ENCODE measurements around the gene CLVS2.

CLVS2 gene

GRCh38 chr6:122995921-122996793 is at the start of gene CLVS2:
TSS of gene CLVS2 (plus strand) at chr6:122996235. CDS start at chr6:122997778, 1,543 bp downstream.
- no peak for DNase-seq (ENCODE audit: low read depth)

- DNase-seq (ENCODE audit: low read depth): no peak
These were observed 48.7 kb upstream of the CLVS2 start for GRCh38 chr6:122947355-122947754.

- no peak for DNase-seq (ENCODE audit: low read depth)
These were observed 42.3 kb upstream of the CLVS2 start for GRCh38 chr6:122953766-122954165.

GRCh38 chr6:122956376-122956775 is 39.7 kb upstream of the CLVS2 start:
- no peak for DNase-seq (ENCODE audit: low read depth)

- no peak for DNase-seq (ENCODE audit: low read depth)
These were observed 33.9 kb upstream of the CLVS2 start for GRCh38 chr6:122962000-122962624.

GRCh38 chr6:122969999-122970533 is 26.0 kb upstream of the CLVS2 start:
- no peak for DNase-seq (ENCODE audit: low read depth)

GRCh38 chr6:122977180-122977579 is 18.9 kb upstream of the CLVS2 start:
- DNase-seq (ENCODE audit: low read depth): no peak

- DNase-seq (ENCODE audit: low read depth): no peak
These were observed 11.6 kb upstream of the CLVS2 start for GRCh38 chr6:122984393-122984792.

- DNase-seq (ENCODE audit: low read depth): no peak
These were observed 1.8 kb upstream of the CLVS2 start for GRCh38 chr6:122994256-122994655.

- no peak for DNase-seq (ENCODE audit: low read depth)
These were observed 915 bp downstream of the CLVS2 start for GRCh38 chr6:122996794-122997505.

- no peak for DNase-seq (ENCODE audit: low read depth)
These were observed 1.6 kb downstream of the CLVS2 start for GRCh38 chr6:122997541-122998150.

GRCh38 chr6:122998403-122998975 is 2.5 kb downstream of the CLVS2 start:
- DNase-seq (ENCODE audit: low read depth): no peak

GRCh38 chr6:123000244-123000770 is 4.3 kb downstream of the CLVS2 start:
- DNase-seq (ENCODE audit: low read depth): no peak

GRCh38 chr6:123001540-123001939 is 5.5 kb downstream of the CLVS2 start:
- no peak for DNase-seq (ENCODE audit: low read depth)

GRCh38 chr6:123007885-123008284 is 11.8 kb downstream of the CLVS2 start:
- DNase-seq (ENCODE audit: low read depth): no peak

GRCh38 chr6:123009059-123009458 is 13.0 kb downstream of the CLVS2 start:
- no peak for DNase-seq (ENCODE audit: low read depth)

GRCh38 chr6:123014835-123015234 is 18.8 kb downstream of the CLVS2 start:
- DNase-seq (ENCODE audit: low read depth): no peak

GRCh38 chr6:123016431-123017103 is 20.5 kb downstream of the CLVS2 start:
- DNase-seq (ENCODE audit: low read depth): no peak

GRCh38 chr6:123017104-123017682 is 21.2 kb downstream of the CLVS2 start:
- no peak for DNase-seq (ENCODE audit: low read depth)

GRCh38 chr6:123022975-123023374 is 26.9 kb downstream of the CLVS2 start:
- no peak for DNase-seq (ENCODE audit: low read depth)

GRCh38 chr6:123024976-123025375 is 28.9 kb downstream of the CLVS2 start:
- no peak for DNase-seq (ENCODE audit: low read depth)
